Gastroesophageal sphincter (tissue), 4 donors: ENCODE data around the gene AP4S1. TPM values are rescaled to one million over a fixed set of nuclear protein-coding genes. Genes with fewer than 3 reads are reported as not detected.
"Not testable (repeated sequence)": the region's sequence is repeated elsewhere in the genome, so short reads cannot be mapped to it uniquely, and the experiment has no call there.

Source experiments
- ATAC-seq: fragments of 150-250 bp; one replicate; pipeline ENCODE4 v1.9.1; 2016; ENCODE audit warnings: mild to moderate bottlenecking, moderate library complexity
- H3K27ac ChIP-seq, 4 donors: fragments of 200-600 bp; sonication (generic) in 3 of 4; 1 replicate in 3 of 4; 2 replicates in 1 of 4; pipeline ENCODE4 v1.5.1; 2016 to 2019
- H3K27me3 ChIP-seq: fragments of 200-600 bp; sonication (generic); one replicate; pipeline ENCODE4 v1.5.1; 2019
- H3K36me3 ChIP-seq, 2 donors: fragments of 200-600 bp; sonication (generic); one replicate each; pipeline ENCODE4 v1.5.1; 2019; ENCODE audit warnings: control low read depth in 1 of 2
- H3K4me1 ChIP-seq, 3 donors: fragments of 200-600 bp; sonication (generic); 1 replicate in 2 of 3; 2 replicates in 1 of 3; pipeline ENCODE4 v1.5.1; 2016 to 2019; ENCODE audit warnings: control low read depth in 2 of 3
- H3K4me3 ChIP-seq, 2 donors: fragments of 200-600 bp; sonication (generic); one replicate each; pipeline ENCODE4 v1.5.1; 2019; ENCODE audit warnings: mild to moderate bottlenecking in 1 of 2, moderate library complexity in 1 of 2
- H3K9me3 ChIP-seq, 3 donors: fragments of 200-600 bp; sonication (generic); one replicate each; pipeline ENCODE4 v1.5.1; 2017 to 2019; ENCODE audit warnings: control low read depth in 2 of 3
- CTCF ChIP-seq, 4 experiments: fragments of 200-600 bp in 2 of 4; fragments of 450-650 bp in 2 of 4; sonication (generic) in 1 of 4; IDR thresholded peaks; one replicate each; pipeline ENCODE4 v1.5.1; 2017 to 2019; ENCODE audit warnings: antibody characterized with exemption in 4 of 4, mild to moderate bottlenecking in 2 of 4, moderate library complexity in 2 of 4
- EP300 ChIP-seq: sonication (generic); formaldehyde crosslinking; IDR thresholded peaks from one replicate; pipeline ENCODE4 v1.6.1; 2017; ENCODE audit warnings: antibody characterized with exemption, mild to moderate bottlenecking
- POLR2A ChIP-seq, 2 donors: fragments of 450-650 bp; IDR thresholded peaks; one replicate each; pipeline ENCODE4 v1.6.1; 2017; ENCODE audit warnings: antibody characterized with exemption in 2 of 2, mild to moderate bottlenecking in 2 of 2, moderate library complexity in 1 of 2
- POLR2AphosphoS5 ChIP-seq: sonication (generic); formaldehyde crosslinking; IDR thresholded peaks from one replicate; pipeline ENCODE4 v1.6.1; 2017; ENCODE audit warnings: antibody characterized with exemption
- WGBS, 2 donors: methylation state at CpG; one replicate each; pipeline ENCODE4 v1.1.5; 2018; ENCODE audit warnings: low coverage in 1 of 2; 5-methylcytosine and 5-hydroxymethylcytosine counted together
- total RNA-seq, 4 donors: library from RNA; depleted of rRNA; stranded (reverse); fragments of >200 nt; gene quantifications; one replicate each; pipeline ENCODE4 v1.1.0, GENCODE V29; 2016

AP4S1 gene
- total RNA-seq, 4 donors from 2014 or later = 6.6 to 13.3 (median 12.2) TPM

DNA sequence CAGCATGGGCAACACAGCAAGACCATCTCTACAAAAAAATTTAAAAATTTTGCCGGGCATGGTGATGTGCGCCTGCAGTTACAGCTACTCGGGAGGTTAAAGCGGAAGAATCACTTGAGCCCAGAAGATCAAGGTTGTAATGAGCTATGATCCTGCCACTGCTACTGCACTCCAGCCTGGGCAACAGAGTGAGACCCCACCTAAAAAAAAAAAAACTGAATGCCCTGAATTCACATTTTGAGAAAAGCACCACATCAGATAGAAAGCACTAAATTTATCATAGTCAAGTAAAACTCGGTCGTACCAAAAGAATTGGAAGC, 24.1 kb upstream of the AP4S1 start:
- H3K4me1 ChIP-seq = peaks cover 0 to 37% (median 3%) of the 10 kb centered on the region in 3 donors
- H3K9me3 ChIP-seq = peaks cover 0 to 12% (median 0%) of the 10 kb centered on the region in 3 donors
- TF ChIP-seq POLR2A (IDR thresholded peaks at IDR 0.05) = no peak
- no peak for TF ChIP-seq POLR2AphosphoS5
- TF ChIP-seq CTCF (IDR thresholded peaks at IDR 0.05) = no peak
- no peak for TF ChIP-seq EP300
- peaks cover 0 to 30% of the 10 kb centered on the region in 2 donors for H3K36me3 ChIP-seq
- ATAC-seq = no peak
- no peak overlapping the region for H3K27ac ChIP-seq
- no peaks in the 10 kb centered on the region for H3K27me3 ChIP-seq
- 71 to 87% methylated on average over 6 of the region's 6 CpGs for WGBS, 2 donors
- H3K4me3 ChIP-seq = no peak overlapping the region

- H3K4me3 ChIP-seq = no peak overlapping the region
- H3K27ac ChIP-seq = no peak overlapping the region
- H3K4me1 ChIP-seq = peaks cover 0 to 27% (median 3%) of the 10 kb centered on the region in 3 donors
- 85 to 93% methylated on average over 2 to 3 of the region's 3 CpGs for WGBS, 2 donors
- peaks cover 0 to 6% (median 0%) of the 10 kb centered on the region in 3 donors for H3K9me3 ChIP-seq
- no peak for ATAC-seq
- H3K36me3 ChIP-seq = peaks cover 0 to 28% of the 10 kb centered on the region in 2 donors
- no peak for TF ChIP-seq POLR2A (IDR thresholded peaks at IDR 0.05)
- TF ChIP-seq POLR2AphosphoS5 = no peak
- TF ChIP-seq CTCF (IDR thresholded peaks at IDR 0.05) = no peak
- no peak for TF ChIP-seq EP300
- no peaks in the 10 kb centered on the region for H3K27me3 ChIP-seq
These were observed 22.2 kb upstream of the AP4S1 start for GRCh38 chr14:31003284-31003683.

DNA sequence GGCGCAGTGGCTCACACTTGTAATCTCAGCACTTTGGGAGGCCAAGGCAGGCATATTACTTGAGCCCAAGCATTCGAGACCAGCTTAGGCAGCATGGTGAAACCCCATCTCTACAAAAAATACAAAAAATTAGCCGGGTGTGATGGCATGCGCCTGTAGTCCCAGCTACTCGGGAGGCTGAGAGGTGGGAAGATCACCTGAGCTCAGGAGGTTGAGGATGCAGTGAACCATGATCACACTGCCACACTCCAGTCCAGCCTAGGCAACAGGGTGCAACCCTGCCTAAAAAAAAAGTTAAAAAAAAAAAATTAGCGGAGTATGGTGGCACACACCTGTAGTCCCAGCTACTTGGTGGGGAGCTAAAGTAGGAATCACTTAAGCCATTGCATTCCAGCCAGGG, 21.4 kb upstream of the AP4S1 start:
- ATAC-seq, H3K4me3 ChIP-seq, H3K27me3 ChIP-seq, H3K27ac ChIP-seq, H3K9me3 ChIP-seq: not testable (repeated sequence)
- Histone ChIP-seq H3K4me1 (peaks cover 0 to 27% (median 3%) of the 10 kb centered on the region in 3 donors), H3K36me3 (peaks cover 0 to 25% of the 10 kb centered on the region in 2 donors)
- WGBS, 2 donors = 92% methylated on average over 2 to 6 of the region's 6 CpGs

DNA sequence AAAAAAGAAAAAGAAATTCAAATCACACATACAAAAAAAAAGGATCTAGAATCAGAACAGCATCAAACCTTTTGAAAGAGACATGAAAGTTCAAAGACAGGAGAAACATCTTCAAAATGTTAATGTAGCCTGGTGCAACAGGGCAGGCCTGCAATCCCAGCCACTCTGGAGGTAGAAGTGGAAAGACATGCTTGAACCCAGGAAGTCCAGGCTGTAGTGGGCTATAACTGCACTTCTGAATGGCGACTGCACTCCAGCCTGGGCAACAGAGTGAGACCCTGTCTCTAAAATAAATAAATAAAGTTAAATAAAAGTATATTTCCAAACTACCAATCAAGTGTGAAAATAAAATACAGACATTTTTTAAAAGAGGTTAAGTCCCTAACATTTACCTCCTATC, 18.7 kb upstream of the AP4S1 start:
- peaks cover 0 to 25% of the 10 kb centered on the region in 2 donors for H3K36me3 ChIP-seq
- no peak overlapping the region for H3K27ac ChIP-seq
- H3K4me1 ChIP-seq = peaks cover 0 to 6% (median 0%) of the 10 kb centered on the region in 3 donors
- no peak for TF ChIP-seq POLR2AphosphoS5
- no peak for TF ChIP-seq POLR2A (IDR thresholded peaks at IDR 0.05)
- no peak for TF ChIP-seq CTCF (IDR thresholded peaks at IDR 0.05)
- TF ChIP-seq EP300 = no peak
- no peak overlapping the region for H3K4me3 ChIP-seq
- ATAC-seq = no peak
- 88 to 100% methylated on average over 1 of the region's 1 CpG for whole genome bisulfite sequencing, 2 donors
- no peaks in the 10 kb centered on the region for H3K27me3 ChIP-seq
- H3K9me3 ChIP-seq = no peaks in the 10 kb centered on the region

DNA sequence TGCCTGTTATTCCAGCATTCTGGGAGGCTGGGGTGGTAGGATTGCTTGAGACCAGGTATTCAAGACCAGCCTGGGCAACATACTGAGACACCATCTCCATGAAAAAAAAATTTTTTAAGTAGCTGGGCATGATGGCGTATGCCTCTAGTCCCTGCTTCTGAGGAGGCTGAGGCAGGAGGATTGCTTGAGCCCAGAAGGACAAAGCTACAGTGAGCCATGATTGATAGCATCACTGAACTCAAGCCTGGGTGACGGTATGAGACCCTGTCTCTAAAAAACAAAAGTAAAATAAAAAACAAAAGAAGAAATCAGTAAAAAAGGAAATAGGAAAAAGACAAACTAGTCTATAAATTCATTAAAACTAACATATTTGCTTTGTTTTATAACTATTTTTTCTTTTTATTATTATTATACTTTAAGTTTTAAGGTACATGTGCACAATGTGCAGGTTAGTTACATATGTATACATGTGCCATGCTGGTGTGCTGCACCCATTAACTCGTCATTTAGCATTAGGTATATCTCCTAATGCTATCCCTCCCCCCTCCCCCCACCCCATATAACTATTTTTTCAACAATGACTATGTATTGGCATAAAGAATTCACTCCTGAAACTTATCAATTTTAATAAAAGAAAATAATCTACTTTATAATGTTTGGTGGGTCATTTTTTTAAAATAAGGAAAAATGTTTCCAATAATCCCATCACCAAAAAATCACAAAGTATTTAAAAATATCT, 15.4 kb upstream of the AP4S1 start:
- peaks cover 0 to 15% (median 0%) of the 10 kb centered on the region in 3 donors for H3K4me1 ChIP-seq
- no peak for ATAC-seq
- no peaks in the 10 kb centered on the region for H3K9me3 ChIP-seq
- TF ChIP-seq POLR2AphosphoS5 (no peak), CTCF (IDR thresholded peaks at IDR 0.05) (no peak), EP300 (no peak), POLR2A (IDR thresholded peaks at IDR 0.05) (no peak)
- H3K4me3 ChIP-seq = no peak overlapping the region
- H3K36me3 ChIP-seq = peaks cover 0 to 21% of the 10 kb centered on the region in 2 donors
- WGBS, 2 donors = 65 to 86% methylated on average over 2 to 3 of the region's 3 CpGs
- no peaks in the 10 kb centered on the region for H3K27me3 ChIP-seq
- H3K27ac ChIP-seq = no peak overlapping the region
